GM12878 (cell line): ENCODE data around the gene NAV2. TPM values are rescaled to one million over a fixed set of nuclear protein-coding genes. Genes with fewer than 3 reads are reported as not detected.

Source experiments
- ATAC-seq: fragments of 200-7000 bp; cut with Tn5 transposase; 3 replicates; pipeline ENCODE4 v1.9.1; 2020; ENCODE audit warnings: mild to moderate bottlenecking, moderate library complexity
- BruUV-seq: library from RNA; stranded (reverse); fragments of 400-500 nt; replicated peaks from 2 replicates; lab custom pipeline; 2021; lab: Mats Ljungman, UMichigan
- CTCF ChIA-PET: fragments of 300-600 bp; sonication (Branson Sonifier 250); formaldehyde crosslinking; extraction: SDS; loops from one replicate; lab custom pipeline; 2021; ENCODE audit warnings: inconsistent platforms; lab: Yijun Ruan, JAX
- POLR2A ChIA-PET: fragments of 350-600 bp; formaldehyde crosslinking; extraction: SDS; loops from one replicate; lab custom pipeline; 2021; ENCODE audit warnings: inconsistent platforms; lab: Charles Lee
- RAD21 ChIA-PET: fragments of 300-600 bp; sonication (Branson Sonifier 250); formaldehyde crosslinking; loops from one replicate; lab custom pipeline; 2023; ENCODE audit warnings: antibody characterized with exemption; ENCODE audit not compliant: unreplicated experiment; lab: Charles Lee
- SMC1A ChIA-PET: fragments of 300-600 bp; sonication (Branson Sonifier 250); formaldehyde crosslinking; loops from one replicate; lab custom pipeline; 2023; ENCODE audit not compliant: unreplicated experiment, uncharacterized antibody; lab: Charles Lee
- DNase-seq: peaks from one replicate; pipeline ENCODE4 v3.0.0-alpha.2; 2011; ENCODE audit warnings: low read depth, low spot score
- FAIRE-seq: peaks from 3 replicates; lab custom pipeline; 2011; peaks lifted over from hg19 to GRCh38; lab: Jason Lieb, UNC
- H2AFZ ChIP-seq: 2 replicates; pipeline ENCODE4 v1.6.0; 2011; ENCODE audit warnings: low read depth, low read length, control low read depth; ENCODE audit not compliant: control insufficient read depth
- H3K27ac ChIP-seq: 2 replicates; pipeline ENCODE4 v1.5.1; 2011; ENCODE audit warnings: control low read depth; ENCODE audit not compliant: control insufficient read depth, insufficient read depth
- H3K27me3 ChIP-seq, 2 experiments: replicated peaks in 1 of 2; 2 replicates each; pipeline versions ENCODE4 v1.6.0 to v1.6.1; 2011; ENCODE audit warnings: low read length in 1 of 2; ENCODE audit not compliant: control insufficient read depth in 2 of 2, insufficient read depth in 2 of 2
- H3K36me3 ChIP-seq, 2 experiments: 2 replicates each; pipeline ENCODE4 v1.5.1; 2011; ENCODE audit warnings: low read length in 1 of 2; ENCODE audit not compliant: control insufficient read depth in 2 of 2, insufficient read depth in 2 of 2
- H3K4me1 ChIP-seq: 2 replicates; pipeline ENCODE4 v1.6.1; 2011; ENCODE audit warnings: mild to moderate bottlenecking, low read length, moderate library complexity, mixed read lengths; ENCODE audit not compliant: control insufficient read depth, insufficient read depth
- H3K4me2 ChIP-seq: 2 replicates; pipeline ENCODE4 v1.6.0; 2011; ENCODE audit warnings: control low read depth; ENCODE audit not compliant: control insufficient read depth, insufficient read depth
- H3K4me3 ChIP-seq: fragments of 200-600 bp; sonication (generic); 2 replicates; pipeline ENCODE4 v1.5.1; 2016
- H3K79me2 ChIP-seq: 2 replicates; pipeline ENCODE4 v1.6.0; 2011; ENCODE audit warnings: low read length; ENCODE audit not compliant: control insufficient read depth, insufficient read depth
- H3K9ac ChIP-seq: 2 replicates; pipeline ENCODE4 v1.8.0; 2011; ENCODE audit warnings: low read length, control low read depth, mixed read lengths; ENCODE audit not compliant: control insufficient read depth, insufficient read depth
- H3K9me3 ChIP-seq: replicated peaks from 3 replicates; pipeline ENCODE4 v1.5.1; 2011; ENCODE audit warnings: mild to moderate bottlenecking, low read length; ENCODE audit not compliant: control insufficient read depth, insufficient read depth
- H4K20me1 ChIP-seq: 2 replicates; pipeline ENCODE4 v1.6.0; 2011; ENCODE audit not compliant: control insufficient read depth, insufficient read depth
- BACH1 ChIP-seq: fragments of 450-650 bp; IDR thresholded peaks from 2 replicates; pipeline ENCODE4 v1.6.1; 2017; ENCODE audit warnings: mild to moderate bottlenecking, borderline replicate concordance
- CREM ChIP-seq: IDR thresholded peaks from 2 replicates; pipeline ENCODE4 v1.6.1; 2014; ENCODE audit warnings: antibody characterized with exemption, low read depth
- CUX1 ChIP-seq: IDR thresholded peaks from 2 replicates; pipeline ENCODE4 v1.6.1; 2012; ENCODE audit warnings: improper control_type of control experiment, low read depth, low read length; ENCODE audit not compliant: insufficient replicate concordance
- E2F8 ChIP-seq: fragments of 450-650 bp; IDR thresholded peaks from 2 replicates; pipeline ENCODE4 v1.6.1; 2018; ENCODE audit warnings: mild to moderate bottlenecking, low read depth, moderate library complexity; ENCODE audit not compliant: partially characterized antibody
- EP300 ChIP-seq, 2 experiments: fragments of 150-350 bp in 1 of 2; IDR thresholded peaks; 2 replicates each; pipeline ENCODE4 v1.6.1; 2011 to 2012; ENCODE audit warnings: low read depth in 2 of 2, low read length in 2 of 2, borderline replicate concordance in 1 of 2, improper control_type of control experiment in 1 of 2, inconsistent platforms in 1 of 2; ENCODE audit not compliant: control insufficient read depth in 1 of 2
- GATAD2B ChIP-seq: fragments of 450-650 bp; conservative IDR thresholded peaks from 2 replicates; pipeline ENCODE4 v1.6.1; 2017; ENCODE audit warnings: low read depth, mild to moderate bottlenecking, moderate library complexity
- MXI1 ChIP-seq: fragments of 150-350 bp; IDR thresholded peaks from 2 replicates; pipeline ENCODE4 v1.6.1; 2011; ENCODE audit warnings: low read depth, mild to moderate bottlenecking, inconsistent platforms, low read length, improper control_type of control experiment
- NKRF ChIP-seq: fragments of 450-650 bp; conservative IDR thresholded peaks from 2 replicates; pipeline ENCODE4 v1.6.1; 2017; ENCODE audit warnings: mild to moderate bottlenecking, moderate library complexity
- SUZ12 ChIP-seq: fragments of 200-600 bp; sonication (generic); IDR thresholded peaks from one replicate; pipeline ENCODE4 v1.6.1; 2018; ENCODE audit warnings: antibody characterized with exemption, mild to moderate bottlenecking; ENCODE audit not compliant: unreplicated experiment
- TCF12 ChIP-seq: IDR thresholded peaks from 2 replicates; pipeline ENCODE4 v1.6.1; 2011; ENCODE audit warnings: low read depth, mild to moderate bottlenecking, low read length
- USF1 ChIP-seq: IDR thresholded peaks from 2 replicates; pipeline ENCODE4 v1.6.1; 2011; ENCODE audit warnings: borderline replicate concordance, low read depth, mild to moderate bottlenecking, moderate library complexity, mixed read lengths, low read length; ENCODE audit not compliant: insufficient read depth; ENCODE audit errors: extremely low read length
- WGBS: methylation state at CpG from one replicate; pipeline ENCODE4 v1.1.6; 2016; ENCODE audit warnings: low lambda C conversion rate; ENCODE audit not compliant: insufficient replicate concordance, insufficient coverage; ENCODE audit errors: missing lambda C conversion rate; 5-methylcytosine and 5-hydroxymethylcytosine counted together
- in situ Hi-C: fragments of 300-500 bp; cut with MboI; formaldehyde crosslinking; loops from 9 replicates; pipeline ENCODE4 v1.14.3; 2018; ENCODE audit warnings: mixed read lengths
- intact Hi-C: fragments of 100-400 bp; cut with micrococcal nuclease; formaldehyde crosslinking; loops from one replicate; pipeline ENCODE4 v1.14.2; 2022; ENCODE audit not compliant: unreplicated experiment
- polyA plus RNA-seq, 11 experiments: library from polyadenylated mRNA; depleted of rRNA in 4 of 11; unstranded in 6 of 11; stranded (reverse) in 5 of 11; fragments of >200 nt; fragmentation: Nextera tagmentation in 4 of 11; fragmentation: Illumina TruSeq in 1 of 11; extraction: Ambion mirVana in 4 of 11; extraction: Trizol in 1 of 11; gene quantifications; 1 replicate in 1 of 11; 2 replicates in 10 of 11; pipeline versions ENCODE4 v1.2.1 to v1.2.3, GENCODE V29; 2011 to 2016; ENCODE audit warnings: inconsistent platforms in 2 of 11, missing spikeins in 2 of 11, low read depth in 1 of 11
- total RNA-seq, 4 experiments: library from RNA; depleted of rRNA in 3 of 4; stranded (reverse); fragments of >200 nt in 3 of 4; fragmentation: Illumina TruSeq in 1 of 4; extraction: Trizol in 1 of 4; gene quantifications; 2 replicates each; pipeline versions ENCODE4 v1.2.1 to v1.2.3, GENCODE V29; 2013 to 2021

NAV2 gene
- total and polyA plus RNA-seq, 10 of the 15 experiments (the other 5 are each of a cell fraction or from before 2014, with no cell fraction given), result 0.35 to 6.1 (median 1.1) TPM

GRCh38 chr11:19826606-19827005 is 114.0 kb downstream of the NAV2 start:
- H3K4me2 ChIP-seq, result no peak overlapping the region
- H2AFZ ChIP-seq, result no peak overlapping the region
- no peaks in the 10 kb centered on the region for H3K9me3 ChIP-seq
- RAD21 ChIA-PET, result interaction anchor here (0.9 to 1.9 kb wide), 2 partner anchors 17 to 285 kb away, joined by 3 to 4 read pairs; no protein-coding TSS in a partner anchor
- intact Hi-C loops (no loop called here), in situ Hi-C loops (no loop called here)
- SMC1A ChIA-PET, result interaction anchor here (1.2 to 1.5 kb wide), 4 partner anchors 15 to 48 kb away, joined by 3 to 5 read pairs (median 4); no protein-coding TSS in a partner anchor
- H3K79me2 ChIP-seq, result no peaks in the 10 kb centered on the region
- no TSS peak for BruUV-seq
- peaks cover 7% of the 10 kb centered on the region; the same call in 1 of the 2 replicates for H3K4me1 ChIP-seq
- CTCF ChIA-PET, result interaction anchor here (0.7 to 1.5 kb wide), 2 partner anchors 25 to 77 kb away, joined by 3 to 4 read pairs; no protein-coding TSS in a partner anchor
- no peak for FAIRE-seq
- WGBS, result 25% methylated on average over 4 of the region's 4 CpGs
- POLR2A ChIA-PET, result interaction anchor here (1.0 kb wide), 1 partner anchor 28 kb away, joined by 3 read pairs; no protein-coding TSS in a partner anchor
- H4K20me1 ChIP-seq, result no peaks in the 10 kb centered on the region
- no peaks in the 10 kb centered on the region for H3K27me3 ChIP-seq
- no peaks in the 10 kb centered on the region for H3K36me3 ChIP-seq
- no peak for ATAC-seq
- no peak for DNase-seq
- no peak overlapping the region for H3K27ac ChIP-seq
- H3K4me3 ChIP-seq, result no peak overlapping the region
- H3K9ac ChIP-seq, result no peak overlapping the region
- TF ChIP-seq E2F8 (no peak), CREM (no peak), NKRF (no peak), EP300 (IDR thresholded peaks at IDR 0.05; ENCODE audit: borderline replicate concordance in 1 of 2, control insufficient read depth in 1 of 2, low read depth in 2 of 2, low read length in 2 of 2) (no peak), SUZ12 (no peak), MXI1 (no peak), BACH1 (no peak), USF1 (no peak), GATAD2B (no peak), CUX1 (no peak), TCF12 (no peak)
